ENCODE measurements around the gene TWIST2.

Gene TWIST2

GRCh38 chr2:238920053-238920452 lies 72.2 kb downstream of the TWIST2 start:
- Histone ChIP-seq H3K4me3 (ENCODE audit: low read depth, low read length) (no peak overlapping the region), H3K9me3 (no peaks in the 10 kb centered on the region), H3K27me3 (peaks cover 10% of the 10 kb centered on the region), H3K4me1 (no peaks in the 10 kb centered on the region), H3K36me3 (no peaks in the 10 kb centered on the region)
- DNase-seq = no peak
- no peak for TF ChIP-seq CTCF (IDR thresholded peaks at IDR 0.05; ENCODE audit: low read depth, low read length)

GRCh38 chr2:238920601-238921001 lies 72.7 kb downstream of the TWIST2 start:
- no peak for DNase-seq
- Histone ChIP-seq H3K9me3 (no peaks in the 10 kb centered on the region), H3K4me3 (ENCODE audit: low read depth, low read length) (no peak overlapping the region), H3K36me3 (no peaks in the 10 kb centered on the region), H3K4me1 (no peaks in the 10 kb centered on the region), H3K27me3 (peaks cover 15% of the 10 kb centered on the region)
- TF ChIP-seq CTCF (IDR thresholded peaks at IDR 0.05; ENCODE audit: low read depth, low read length) = no peak

GRCh38 chr2:238921259-238921658 lies 73.4 kb downstream of the TWIST2 start:
- Histone ChIP-seq H3K36me3 (no peaks in the 10 kb centered on the region), H3K27me3 (peaks cover 17% of the 10 kb centered on the region), H3K9me3 (no peaks in the 10 kb centered on the region), H3K4me1 (no peaks in the 10 kb centered on the region), H3K4me3 (ENCODE audit: low read depth, low read length) (no peak overlapping the region)
- no peak for DNase-seq
- TF ChIP-seq CTCF (IDR thresholded peaks at IDR 0.05; ENCODE audit: low read depth, low read length) = no peak

- Histone ChIP-seq H3K36me3 (no peaks in the 10 kb centered on the region), H3K27me3 (peaks cover 13% of the 10 kb centered on the region), H3K4me1 (no peaks in the 10 kb centered on the region), H3K9me3 (no peaks in the 10 kb centered on the region), H3K4me3 (ENCODE audit: low read depth, low read length) (no peak overlapping the region)
- DNase-seq = no peak
- TF ChIP-seq CTCF (IDR thresholded peaks at IDR 0.05; ENCODE audit: low read depth, low read length) = no peak
These were observed 73.9 kb downstream of the TWIST2 start for GRCh38 chr2:238921681-238922319.

- H3K36me3 ChIP-seq = no peaks in the 10 kb centered on the region
- no peaks in the 10 kb centered on the region for H3K9me3 ChIP-seq
- peaks cover 13% of the 10 kb centered on the region for H3K27me3 ChIP-seq
- no peaks in the 10 kb centered on the region for H3K4me1 ChIP-seq
- H3K4me3 ChIP-seq (ENCODE audit: low read depth, low read length) = no peak overlapping the region
- TF ChIP-seq CTCF (IDR thresholded peaks at IDR 0.05; ENCODE audit: low read depth, low read length) = no peak
- no peak for DNase-seq
These were observed 74.5 kb downstream of the TWIST2 start for GRCh38 chr2:238922435-238922834.

GRCh38 chr2:238924032-238924431 lies 76.1 kb downstream of the TWIST2 start:
- no peaks in the 10 kb centered on the region for H3K9me3 ChIP-seq
- TF ChIP-seq CTCF (IDR thresholded peaks at IDR 0.05; ENCODE audit: low read depth, low read length) = no peak
- DNase-seq = no peak
- H3K4me3 ChIP-seq (ENCODE audit: low read depth, low read length) = no peak overlapping the region
- H3K36me3 ChIP-seq = no peaks in the 10 kb centered on the region
- no peaks in the 10 kb centered on the region for H3K4me1 ChIP-seq
- H3K27me3 ChIP-seq = peaks cover 13% of the 10 kb centered on the region

Data from BE2C (cell line).